ENCODE results near the gene CTNNB1. TPM values are rescaled to one million over a fixed set of nuclear protein-coding genes. Genes with fewer than 3 reads are reported as not detected.

The CTNNB1 gene
- polyA plus RNA-seq, 2 of the 4 experiments (the other 2 are of a cell fraction) = 147 to 242 TPM

DNA sequence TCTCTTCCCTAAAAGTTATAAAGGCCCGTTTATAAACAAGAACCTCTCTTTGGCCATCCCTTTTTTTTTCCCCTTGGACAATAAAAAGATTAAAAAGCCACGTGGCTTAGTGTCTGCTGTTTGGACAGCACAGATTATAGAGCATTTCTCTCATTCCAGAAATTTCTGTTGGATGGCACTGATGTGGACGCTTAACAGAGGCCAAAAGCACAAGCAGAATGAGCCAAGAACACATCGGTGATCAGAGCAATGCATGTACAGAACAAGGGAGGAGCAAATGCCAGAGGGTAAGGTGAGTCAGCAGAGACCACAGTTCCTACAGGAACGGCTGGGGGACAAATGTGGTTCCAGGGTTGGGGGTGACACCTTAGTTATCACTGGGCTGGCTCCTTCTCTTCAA is 30.3 kb upstream of the CTNNB1 start:
- WGBS (ENCODE audit: missing lambda C conversion rate) = 36% methylated on average over 5 of the region's 5 CpGs
- ATAC-seq (no peak), DNase-seq (ENCODE audit: low read depth in 1 of 2, low spot score in 1 of 2) (no peak), FAIRE-seq (no peak)
- no peaks in the 10 kb centered on the region for H3K4me1 ChIP-seq
- no peak overlapping the region for H3K27ac ChIP-seq
- ChIA-PET POLR2A (no interaction called here), CTCF (no interaction called here)
- no peaks in the 10 kb centered on the region for H3K9me3 ChIP-seq
- H3K4me3 ChIP-seq = no peak overlapping the region
- no peak overlapping the region for H3K4me2 ChIP-seq
- no peak for TF ChIP-seq MAX (IDR thresholded peaks at IDR 0.05)
- no peak for TF ChIP-seq CHD2 (IDR thresholded peaks at IDR 0.05; ENCODE audit: low read length, partially characterized antibody)
- TF ChIP-seq, protein P1, sequence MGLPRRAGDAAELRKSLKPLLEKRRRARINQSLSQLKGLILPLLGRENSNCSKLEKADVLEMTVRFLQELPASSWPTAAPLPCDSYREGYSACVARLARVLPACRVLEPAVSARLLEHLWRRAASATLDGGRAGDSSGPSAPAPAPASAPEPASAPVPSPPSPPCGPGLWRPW (IDR thresholded peaks at IDR 0.05) = no peak
- TF ChIP-seq HOXB5 (CRISPR knock-in tag; IDR thresholded peaks at IDR 0.05) = no peak
- no peak for TF ChIP-seq MYC (IDR thresholded peaks at IDR 0.05; ENCODE audit: borderline replicate concordance, low read length)
- TF ChIP-seq ZNF302 (CRISPR knock-in tag; IDR thresholded peaks at IDR 0.05) = no peak
- no peak for TF ChIP-seq TFCP2L1 (CRISPR knock-in tag; IDR thresholded peaks at IDR 0.05)
- TF ChIP-seq, protein P2, sequence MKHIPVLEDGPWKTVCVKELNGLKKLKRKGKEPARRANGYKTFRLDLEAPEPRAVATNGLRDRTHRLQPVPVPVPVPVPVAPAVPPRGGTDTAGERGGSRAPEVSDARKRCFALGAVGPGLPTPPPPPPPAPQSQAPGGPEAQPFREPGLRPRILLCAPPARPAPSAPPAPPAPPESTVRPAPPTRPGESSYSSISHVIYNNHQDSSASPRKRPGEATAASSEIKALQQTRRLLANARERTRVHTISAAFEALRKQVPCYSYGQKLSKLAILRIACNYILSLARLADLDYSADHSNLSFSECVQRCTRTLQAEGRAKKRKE (CRISPR knock-in tag; IDR thresholded peaks at IDR 0.05; ENCODE audit: low read depth) = no peak
- no peak for TF ChIP-seq ESRRA (IDR thresholded peaks at IDR 0.05; ENCODE audit: borderline replicate concordance, low read length)
- TF ChIP-seq HEYL (CRISPR knock-in tag; IDR thresholded peaks at IDR 0.05) = no peak
- no peak for TF ChIP-seq NR3C1 (IDR thresholded peaks at IDR 0.05)
- TF ChIP-seq ZFP36 (IDR thresholded peaks at IDR 0.05; ENCODE audit: borderline replicate concordance, partially characterized antibody) = no peak
- no peak for TF ChIP-seq EP300 (IDR thresholded peaks at IDR 0.05)
- no peak for TF ChIP-seq HDAC2 (IDR thresholded peaks at IDR 0.05)
- no peak for TF ChIP-seq MAFK (IDR thresholded peaks at IDR 0.05; ENCODE audit: partially characterized antibody)
- TF ChIP-seq BCL3 (IDR thresholded peaks at IDR 0.05) = no peak
- no peak for TF ChIP-seq RNF2 (IDR thresholded peaks at IDR 0.05; ENCODE audit: borderline replicate concordance, low read depth)

DNA sequence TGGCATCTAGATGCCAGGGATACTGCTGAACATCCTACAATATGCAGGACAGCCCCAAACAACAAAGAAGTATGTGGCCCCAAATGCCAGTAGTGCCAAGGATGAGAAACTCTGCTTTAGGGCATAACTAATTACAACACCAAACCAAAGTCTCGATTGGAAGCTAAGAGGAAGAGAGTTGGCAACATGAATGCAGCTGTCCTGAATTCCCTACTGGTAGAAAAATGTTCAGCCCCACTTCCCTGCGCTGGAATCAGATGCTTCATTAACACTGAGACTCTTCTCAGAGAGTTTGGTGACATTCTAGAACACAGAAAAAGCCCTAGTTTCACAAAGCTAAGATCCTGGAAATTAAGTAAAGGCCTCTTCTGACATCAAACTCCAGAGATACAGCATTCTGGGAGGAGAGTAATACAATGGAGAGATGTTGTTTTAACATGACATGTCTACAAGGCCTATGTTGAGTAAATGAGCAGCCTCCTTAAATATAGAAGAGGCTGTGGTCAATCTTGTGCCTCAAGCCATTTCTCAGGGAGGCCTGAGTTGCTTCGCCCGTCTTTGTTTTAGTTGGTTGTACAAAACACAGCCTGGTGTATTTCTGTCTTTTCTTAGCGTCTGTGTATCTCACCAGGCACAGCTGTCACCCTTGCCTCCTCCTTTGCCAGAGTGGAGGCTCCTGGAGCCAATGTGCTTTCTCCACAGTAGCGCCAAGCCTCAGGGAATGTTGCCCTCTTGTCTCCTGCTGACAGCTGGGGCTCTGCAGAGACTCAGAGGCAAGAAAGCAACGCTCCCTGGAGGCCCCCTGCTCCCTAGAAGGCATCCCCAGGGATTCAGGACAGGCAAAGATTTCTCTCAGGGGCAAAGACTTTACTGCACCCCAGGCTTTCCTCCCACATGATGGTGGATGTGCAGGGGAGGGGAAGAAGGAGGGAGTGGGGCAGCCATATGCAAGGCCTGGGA is 25.1 kb upstream of the CTNNB1 start:
- Histone ChIP-seq H3K4me1 (no peaks in the 10 kb centered on the region), H3K27ac (no peak overlapping the region), H3K9me3 (no peaks in the 10 kb centered on the region), H3K4me2 (no peak overlapping the region), H3K4me3 (no peak overlapping the region)
- no peak for TF ChIP-seq HOXB13 (CRISPR knock-in tag; IDR thresholded peaks at IDR 0.05; ENCODE audit: low read depth)
- no peak for TF ChIP-seq MAX (IDR thresholded peaks at IDR 0.05)
- TF ChIP-seq EHMT2 (IDR thresholded peaks at IDR 0.05; ENCODE audit: low read depth) = no peak
- TF ChIP-seq, protein P2 (CRISPR knock-in tag; IDR thresholded peaks at IDR 0.05; ENCODE audit: low read depth) = no peak
- TF ChIP-seq KDM5A (IDR thresholded peaks at IDR 0.05) = no peak
- no peak for TF ChIP-seq FOXS1 (CRISPR knock-in tag; IDR thresholded peaks at IDR 0.05)
- TF ChIP-seq MAFK (IDR thresholded peaks at IDR 0.05; ENCODE audit: partially characterized antibody) = no peak
- no peak for TF ChIP-seq RARB (CRISPR knock-in tag; IDR thresholded peaks at IDR 0.05)
- no peak for TF ChIP-seq BHLHE40 (IDR thresholded peaks at IDR 0.05; ENCODE audit: low read depth, low read length)
- TF ChIP-seq NPAS2 (CRISPR knock-in tag; IDR thresholded peaks at IDR 0.05; ENCODE audit: borderline replicate concordance) = no peak
- no peak for TF ChIP-seq SMC3 (IDR thresholded peaks at IDR 0.05)
- no peak for TF ChIP-seq ESRRA (IDR thresholded peaks at IDR 0.05; ENCODE audit: borderline replicate concordance, low read length)
- no peak for TF ChIP-seq RCOR1 (IDR thresholded peaks at IDR 0.05; ENCODE audit: low read depth, low read length)
- POLR2A ChIA-PET = no interaction called here
- WGBS (ENCODE audit: missing lambda C conversion rate) = 62% methylated on average over 5 of the region's 7 CpGs
- DNase-seq (ENCODE audit: low read depth in 1 of 2, low spot score in 1 of 2) = no peak
- no peak for FAIRE-seq
- no peak for ATAC-seq
- CTCF ChIA-PET = no interaction called here

Data from A549 (cell line).